Inflammatory macrophage treated with lipopolysaccharide for 1 hour (primary cell): ENCODE results near the gene DENND2A.
"Not testable (repeated sequence)": the region's sequence is repeated elsewhere in the genome, so short reads cannot be mapped to it uniquely, and the experiment has no call there.

Experiments used
- DNase-seq, 2 donors: peaks; one replicate each; pipeline ENCODE4 v3.0.0-alpha.2; 2020 to 2022

The DENND2A gene

DNA sequence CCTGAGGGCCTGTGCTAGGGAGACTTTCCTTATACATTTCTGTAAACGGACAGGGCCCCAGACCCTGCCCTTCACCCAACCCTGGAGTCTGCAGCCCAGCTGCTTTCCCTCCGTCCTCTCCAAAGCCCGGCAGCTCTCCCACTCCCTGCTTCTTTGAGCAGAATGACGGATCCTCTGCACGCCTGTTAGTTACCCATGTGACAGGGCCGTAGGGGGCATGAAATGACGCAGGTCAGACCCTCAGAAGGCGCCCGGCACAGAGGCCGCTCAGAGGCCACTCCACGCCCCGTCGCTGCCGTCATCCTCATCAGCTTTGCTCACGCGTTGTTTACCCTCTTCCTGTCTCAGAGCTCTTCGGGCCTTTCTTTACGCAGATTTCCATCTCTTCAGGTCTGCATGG is 101.2 kb downstream of the DENND2A start:
- DNase-seq, result no peak

DNA sequence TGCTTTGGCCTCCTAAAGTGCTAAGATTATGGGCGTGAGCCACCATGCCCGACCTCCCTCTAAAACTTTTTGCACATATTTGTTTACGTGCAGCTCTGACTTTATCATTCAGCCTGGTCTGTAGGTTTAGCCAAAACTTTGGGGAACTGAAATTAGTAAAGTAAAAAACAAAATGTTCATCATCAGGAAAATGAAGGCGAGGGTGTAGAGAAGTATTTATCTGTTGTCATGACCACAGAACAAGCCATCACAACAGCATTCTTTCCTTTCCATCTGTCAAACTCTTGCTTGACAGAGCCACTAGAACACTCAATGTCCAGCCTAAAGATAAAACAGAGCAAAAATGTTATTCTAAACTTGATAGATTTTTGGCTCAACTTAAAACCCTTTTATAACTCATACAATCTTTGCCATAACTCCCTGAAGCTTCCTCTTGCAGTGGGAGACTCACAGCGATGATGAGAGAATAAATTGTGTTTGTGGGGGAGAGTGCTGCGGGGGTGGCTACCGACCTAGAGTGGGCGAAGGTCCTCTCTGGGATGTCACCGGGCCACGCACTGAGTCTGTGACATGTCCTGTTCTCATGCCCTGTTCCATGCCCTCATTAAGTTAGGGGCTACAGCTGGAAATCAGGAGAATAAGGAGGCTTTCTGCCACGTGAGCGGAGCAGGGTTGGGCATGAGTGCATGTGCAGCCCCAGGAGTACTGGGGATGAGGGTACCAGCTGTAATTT is 102.7 kb downstream of the DENND2A start:
- no peak for DNase-seq

GRCh38 chr7:140534743-140535142 is 105.9 kb downstream of the DENND2A start:
- no peak for DNase-seq

- DNase-seq, result no peak
Observed at GRCh38 chr7:140533394-140533872, 107.2 kb downstream of the DENND2A start.

DNA sequence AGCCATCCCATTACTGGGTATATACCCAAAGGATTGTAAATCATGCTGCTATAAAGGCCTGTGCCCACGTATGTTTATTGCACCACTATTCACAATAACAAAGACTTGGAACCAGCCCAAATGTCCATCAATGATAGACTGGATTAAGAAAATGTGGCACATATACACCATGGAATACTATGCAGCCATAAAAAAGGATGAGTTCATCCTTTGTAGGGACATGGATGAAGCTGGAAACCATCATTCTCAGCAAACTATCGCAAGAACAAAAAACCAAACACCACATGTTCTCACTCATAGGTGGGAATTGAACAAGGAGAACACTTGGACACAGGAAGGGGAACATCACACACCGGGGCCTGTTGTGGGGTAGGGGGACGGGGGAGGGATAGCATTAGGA is 111.2 kb downstream of the DENND2A start:
- not testable (repeated sequence) for DNase-seq

DNA sequence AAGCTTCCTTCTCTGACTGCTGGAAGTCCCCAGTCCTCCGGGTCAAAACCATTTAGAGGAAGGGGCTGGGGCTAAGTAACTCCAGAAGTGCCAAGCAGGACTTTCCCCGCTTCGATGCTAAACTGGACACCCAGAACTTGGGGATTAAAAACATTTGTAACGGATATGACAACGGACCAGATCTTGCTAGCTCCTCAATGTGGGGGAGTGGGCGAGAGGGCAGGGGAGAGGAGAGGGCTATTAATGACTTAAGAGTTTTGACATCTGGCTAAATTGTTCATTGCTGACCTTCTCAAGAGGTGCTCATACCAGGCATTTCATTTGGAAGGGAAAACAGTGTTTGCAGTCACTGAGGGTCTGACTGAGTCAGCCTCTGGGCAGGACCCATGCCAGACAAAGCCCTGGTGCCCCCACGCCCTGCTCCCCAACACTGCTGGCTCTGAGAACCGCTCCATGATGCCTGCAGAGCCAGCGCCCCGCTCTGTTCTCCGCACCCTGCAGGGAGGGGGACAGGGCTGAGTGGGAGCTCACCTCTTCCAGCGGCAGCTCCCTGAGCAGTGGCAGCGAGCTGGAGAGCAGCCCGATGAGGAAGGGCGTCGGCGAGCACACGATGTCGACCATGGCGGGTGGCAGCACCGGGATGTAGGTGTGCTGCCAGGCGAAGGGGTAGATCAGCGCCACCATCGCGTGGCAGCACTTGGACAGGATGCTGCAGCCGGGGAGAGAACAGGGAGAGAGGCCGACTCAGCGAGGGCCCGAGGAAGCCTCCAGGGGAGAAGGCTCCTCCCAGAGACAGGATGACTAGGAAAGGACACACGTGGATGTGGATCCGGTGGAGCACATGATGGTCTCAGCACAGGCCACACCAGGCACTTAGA is 113.6 kb downstream of the DENND2A start:
- no peak for DNase-seq

- DNase-seq, result no peak
Observed at GRCh38 chr7:140526214-140526613, 114.4 kb downstream of the DENND2A start.

GRCh38 chr7:140525743-140526142 is 114.9 kb downstream of the DENND2A start:
- DNase-seq, result no peak

DNA sequence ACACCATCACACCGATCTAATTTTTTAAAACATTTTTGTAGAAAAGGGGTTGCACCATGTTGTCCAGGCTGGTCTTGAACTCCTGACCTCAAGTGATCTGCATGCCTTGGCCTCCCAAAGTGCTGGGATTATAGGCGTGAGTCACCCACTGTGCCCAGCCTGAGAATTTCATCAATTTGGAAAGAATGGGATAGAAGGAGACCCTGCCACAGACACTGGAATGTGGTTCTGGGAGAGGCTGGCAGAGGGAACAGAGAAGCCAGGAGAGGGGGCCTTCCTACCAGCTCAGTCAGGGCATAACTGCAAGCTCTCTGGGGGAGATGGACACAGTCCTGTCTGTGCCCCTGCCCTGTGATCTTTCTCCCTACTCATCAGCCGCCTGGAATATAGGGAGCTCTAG is 119.2 kb downstream of the DENND2A start:
- DNase-seq, result no peak

- no peak for DNase-seq
Observed at GRCh38 chr7:140519007-140519399, 121.6 kb downstream of the DENND2A start.

GRCh38 chr7:140518370-140519006 is 122.1 kb downstream of the DENND2A start:
- no peak for DNase-seq

DNA sequence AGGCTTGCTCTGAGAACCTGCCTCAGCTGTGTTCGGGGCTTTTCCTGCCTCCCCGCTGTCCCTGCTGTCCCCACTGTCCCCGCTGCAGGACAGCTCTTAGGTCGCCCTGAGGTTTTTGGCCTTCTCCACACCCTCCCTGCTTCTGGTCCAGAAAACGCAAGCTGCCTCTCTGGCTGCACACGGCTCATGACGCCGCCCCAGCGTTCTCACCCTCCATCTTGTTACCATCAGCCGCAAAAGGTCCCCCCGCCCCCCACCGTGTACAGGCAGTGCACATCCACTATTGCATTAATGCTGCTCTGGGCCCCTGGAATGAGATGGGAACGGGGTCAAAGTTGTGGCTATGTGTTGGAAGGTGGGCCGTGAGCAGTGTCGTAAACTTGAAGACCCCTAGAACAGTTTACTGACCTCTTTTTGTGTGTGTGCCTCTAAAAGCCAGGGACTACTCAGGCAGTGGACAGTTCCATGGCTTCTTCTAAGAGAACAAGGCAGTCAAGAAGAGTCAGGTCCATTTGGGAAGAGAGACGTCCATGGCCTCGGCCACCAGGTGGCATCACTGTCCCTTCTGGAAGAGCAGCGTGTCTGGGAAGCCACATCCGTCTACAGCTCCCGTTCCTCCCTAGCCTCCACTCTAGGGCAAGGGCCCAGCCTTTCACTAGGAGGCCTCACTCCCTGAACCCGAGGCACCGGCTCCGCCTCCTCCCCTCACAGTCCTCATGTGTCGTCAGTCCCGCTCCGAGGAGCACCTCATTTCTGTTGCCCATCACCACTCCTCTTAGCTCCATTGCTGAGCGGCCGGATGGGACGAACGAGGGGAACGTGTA is 122.9 kb downstream of the DENND2A start:
- DNase-seq, result peak; percentile 66 to 91

GRCh38 chr7:140512317-140513000 is 128.2 kb downstream of the DENND2A start:
- no peak for DNase-seq

DNA sequence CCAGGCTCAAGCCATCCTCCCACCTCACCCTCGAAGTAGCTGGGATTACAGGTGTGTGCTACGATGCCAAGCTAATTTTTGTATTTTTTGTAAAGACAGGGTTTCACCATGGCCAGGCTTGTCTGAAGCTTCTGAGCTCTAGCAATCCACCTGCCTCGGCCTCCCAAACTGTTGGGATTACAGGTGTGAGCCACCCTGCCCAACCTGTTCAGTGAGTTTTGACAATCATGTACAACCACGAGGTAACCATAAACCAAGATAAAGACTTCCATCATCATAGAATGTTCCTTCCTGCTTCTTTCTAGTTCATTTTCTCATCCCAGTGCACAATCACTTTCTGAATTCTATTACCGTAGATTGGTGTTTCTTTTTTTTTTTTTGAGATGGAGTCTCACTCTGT is 130.8 kb downstream of the DENND2A start:
- DNase-seq, result no peak

- not testable (repeated sequence) for DNase-seq
Observed at GRCh38 chr7:140507556-140507955, 133.1 kb downstream of the DENND2A start.

GRCh38 chr7:140506788-140507464 is 133.7 kb downstream of the DENND2A start:
- no peak for DNase-seq

GRCh38 chr7:140501966-140502365 is 138.6 kb downstream of the DENND2A start:
- DNase-seq, result no peak

DNA sequence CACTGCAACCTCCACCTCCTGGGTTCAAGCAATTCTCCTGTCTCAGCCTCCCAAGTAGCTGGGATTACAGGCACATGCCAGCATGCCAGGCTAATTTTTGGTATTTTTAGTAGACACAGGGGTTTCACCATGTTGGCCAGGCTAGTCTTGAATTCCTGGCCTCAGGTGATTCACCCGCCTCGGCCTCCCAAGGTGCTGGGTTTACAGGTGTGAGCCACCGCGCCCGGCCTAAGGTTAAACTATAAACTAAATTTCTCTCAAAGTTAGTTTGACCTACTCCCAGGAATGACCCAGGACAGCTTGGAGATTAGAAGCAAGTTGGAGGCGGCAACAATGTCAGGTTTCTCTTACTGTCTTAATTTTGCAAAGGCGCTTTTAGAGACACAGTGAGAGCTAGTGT is 142.8 kb downstream of the DENND2A start:
- not testable (repeated sequence) for DNase-seq

GRCh38 chr7:140497241-140497769 is 143.3 kb downstream of the DENND2A start:
- no peak for DNase-seq

DNA sequence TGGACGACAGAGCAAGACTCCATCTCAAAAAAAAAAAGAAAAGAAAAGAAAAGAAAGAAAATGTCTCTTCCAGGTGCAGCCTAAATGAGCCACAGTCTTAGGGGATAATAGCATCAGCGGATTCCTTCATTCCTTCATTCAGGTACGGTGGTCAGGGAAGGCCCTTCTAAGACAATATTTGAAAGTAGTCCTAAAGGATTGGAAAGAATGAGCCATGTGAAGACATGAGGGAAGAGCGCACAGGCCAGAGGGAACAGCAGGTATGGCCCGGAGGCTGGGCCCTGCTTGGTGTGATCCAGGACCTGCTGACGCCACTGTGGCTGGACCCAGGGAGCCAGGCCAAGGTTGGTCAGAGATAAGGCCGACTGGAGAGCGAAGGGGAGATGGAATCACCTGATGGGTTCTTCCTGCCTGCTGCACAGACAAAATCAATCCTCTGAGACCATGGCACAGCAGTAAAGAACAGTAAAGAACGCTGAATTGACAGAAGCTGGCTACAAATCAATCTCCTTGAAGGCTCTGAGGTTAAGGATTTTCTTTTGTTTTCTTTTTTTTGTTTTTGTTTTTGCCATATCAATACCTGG is 145.0 kb downstream of the DENND2A start:
- no peak for DNase-seq

DNA sequence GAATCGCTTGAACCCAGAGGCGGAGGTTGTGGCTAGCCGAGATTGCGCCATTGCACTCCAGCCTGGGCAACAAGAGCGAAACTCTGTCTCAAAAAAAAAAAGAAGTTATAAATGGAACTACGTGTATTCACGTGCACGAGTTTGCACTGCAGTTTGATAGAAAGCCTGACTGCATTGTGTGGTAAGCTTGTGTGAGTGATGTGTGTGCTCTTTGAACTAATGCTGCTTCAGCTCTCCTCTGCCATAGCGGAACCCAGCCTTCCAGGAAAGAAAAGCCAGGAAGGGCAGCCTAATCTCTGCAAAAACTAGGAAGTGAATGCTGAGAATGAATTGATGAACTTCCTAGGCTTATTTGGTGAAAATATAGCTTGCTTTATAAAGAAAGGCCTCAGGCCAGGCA is 145.7 kb downstream of the DENND2A start:
- DNase-seq, result peak; percentile 38 to 64
